Daoy (cell line): Measurements from ENCODE around the gene MRPL52. TPM values are rescaled to one million over a fixed set of nuclear protein-coding genes. Genes with fewer than 3 reads are reported as not detected.
"Not testable (repeated sequence)": the region's sequence is repeated elsewhere in the genome, so short reads cannot be mapped to it uniquely, and the experiment has no call there.

Experiments
- DNase-seq: peaks from one replicate; pipeline ENCODE4 v3.0.0-alpha.2; 2015; ENCODE audit warnings: low read depth
- total RNA-seq: library from RNA; depleted of rRNA; stranded (reverse); fragments of >200 nt; shearing (Covaris generic); gene quantifications from 2 replicates; pipeline ENCODE4 v1.2.3, GENCODE V29; 2014

The MRPL52 gene
- total RNA-seq, 1 experiment from 2014 or later: 174 TPM

DNA sequence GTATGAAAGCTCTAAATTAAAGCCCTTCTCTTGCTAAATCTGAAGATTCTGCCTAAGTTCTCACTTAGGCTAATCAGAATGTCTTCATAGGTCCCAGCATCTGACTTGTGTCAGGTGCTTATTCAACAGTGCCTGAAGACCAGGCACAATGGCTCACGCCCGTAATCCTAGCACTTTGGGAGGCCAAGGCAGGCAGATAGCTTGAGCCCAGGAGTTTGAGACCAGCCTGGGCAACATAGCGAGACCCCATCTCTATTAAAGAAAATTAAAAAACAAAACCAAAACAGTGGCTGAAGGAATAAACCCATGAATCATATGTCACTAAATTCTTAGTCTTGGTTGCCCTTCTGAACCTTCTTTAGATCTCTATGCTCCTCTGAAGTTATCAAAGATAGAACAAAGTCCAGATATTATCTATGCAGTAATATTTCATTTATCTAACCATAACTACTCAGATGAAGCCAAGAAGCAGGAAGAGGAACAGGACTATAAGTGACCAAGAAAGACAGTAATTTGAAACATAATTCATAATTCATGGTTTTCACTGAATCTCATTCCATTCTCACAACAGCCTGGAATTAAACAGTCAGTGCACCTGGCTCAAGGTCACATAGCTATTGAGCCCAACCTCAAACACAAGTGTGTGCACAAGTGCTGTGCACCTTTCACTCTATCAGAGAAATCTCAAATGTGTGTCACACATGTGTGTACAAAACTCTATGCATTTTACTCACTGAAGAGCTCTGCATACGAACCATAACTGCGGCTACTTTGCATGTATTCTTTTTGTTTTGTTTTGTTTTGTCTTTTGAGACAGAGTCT is 21.1 kb upstream of the MRPL52 start:
- no peak for DNase-seq

DNA sequence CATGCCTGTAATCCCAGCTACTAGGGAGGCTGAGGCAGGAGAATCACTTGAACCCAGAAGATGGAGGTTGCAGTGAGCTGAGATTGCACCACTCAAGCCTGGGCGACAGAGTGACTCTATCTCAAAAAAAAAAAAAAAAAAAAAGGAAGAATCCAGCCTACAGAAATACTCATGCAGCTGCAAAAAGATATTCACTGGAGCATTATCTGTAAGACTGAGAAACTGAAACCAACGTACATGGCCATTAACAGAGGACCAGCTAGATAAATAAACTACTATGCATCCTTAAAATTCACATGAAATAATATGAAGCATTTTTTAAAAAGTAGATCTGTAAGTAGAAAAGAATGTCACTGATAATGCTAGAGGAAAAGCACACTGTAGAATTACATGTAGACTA is 18.0 kb upstream of the MRPL52 start:
- no peak for DNase-seq

DNA sequence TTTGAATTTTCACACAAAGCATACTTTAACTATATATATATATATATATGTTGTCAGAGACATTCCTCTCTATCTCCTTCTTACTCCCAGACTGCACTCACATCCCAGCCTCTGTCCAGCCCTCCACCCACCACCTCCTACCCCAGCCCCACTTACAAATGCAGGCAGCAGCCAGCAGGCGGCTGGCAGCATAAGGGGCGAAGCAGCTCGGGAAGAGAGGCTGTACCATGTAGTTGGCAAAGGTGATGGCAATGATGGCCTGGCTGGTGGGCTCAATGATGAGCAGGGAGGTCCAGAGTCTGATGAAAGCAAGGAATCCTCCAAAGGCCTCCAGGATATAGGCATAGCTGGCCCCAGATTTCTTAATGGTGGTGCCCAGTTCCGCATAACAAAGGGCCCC is 16.9 kb upstream of the MRPL52 start:
- no peak for DNase-seq

DNA sequence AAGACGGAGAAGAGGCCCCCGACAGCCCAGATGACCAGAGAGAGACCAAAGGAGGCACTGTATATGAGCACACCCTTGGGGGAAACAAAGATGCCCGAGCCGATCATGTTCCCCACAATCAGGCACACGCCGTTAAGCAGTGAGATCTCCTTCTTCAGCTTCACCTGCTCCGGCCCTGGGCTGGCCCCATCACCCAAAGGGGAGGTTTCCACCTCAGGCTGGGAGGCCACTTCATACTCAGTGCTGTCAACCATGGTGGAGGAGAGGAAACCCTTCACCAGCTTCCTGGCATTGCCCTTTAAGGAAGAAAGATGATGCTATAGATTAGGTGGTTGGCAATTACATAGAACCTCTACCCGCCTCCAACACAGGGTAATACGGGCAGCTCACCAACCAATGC is 16.5 kb upstream of the MRPL52 start:
- no peak for DNase-seq

DNA sequence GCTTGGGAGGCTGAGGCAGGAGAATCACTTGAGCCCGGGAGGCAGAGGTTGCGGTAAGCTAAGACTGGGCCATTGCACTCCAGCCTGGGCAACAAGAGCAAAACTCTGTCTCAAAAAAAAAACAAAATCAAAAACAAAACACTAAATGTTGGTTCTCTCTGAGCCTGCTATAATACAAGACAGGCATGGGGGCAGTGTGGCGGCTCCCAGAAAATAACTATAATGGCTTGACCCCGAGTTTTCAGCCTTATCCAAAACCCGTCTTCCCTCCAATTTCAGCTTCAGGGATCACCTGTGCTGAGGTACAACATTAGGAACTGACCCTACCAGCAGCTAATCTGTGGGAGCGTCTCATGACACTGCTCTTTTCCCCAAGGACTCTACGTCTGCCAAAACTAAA is 15.3 kb upstream of the MRPL52 start:
- no peak for DNase-seq

DNA sequence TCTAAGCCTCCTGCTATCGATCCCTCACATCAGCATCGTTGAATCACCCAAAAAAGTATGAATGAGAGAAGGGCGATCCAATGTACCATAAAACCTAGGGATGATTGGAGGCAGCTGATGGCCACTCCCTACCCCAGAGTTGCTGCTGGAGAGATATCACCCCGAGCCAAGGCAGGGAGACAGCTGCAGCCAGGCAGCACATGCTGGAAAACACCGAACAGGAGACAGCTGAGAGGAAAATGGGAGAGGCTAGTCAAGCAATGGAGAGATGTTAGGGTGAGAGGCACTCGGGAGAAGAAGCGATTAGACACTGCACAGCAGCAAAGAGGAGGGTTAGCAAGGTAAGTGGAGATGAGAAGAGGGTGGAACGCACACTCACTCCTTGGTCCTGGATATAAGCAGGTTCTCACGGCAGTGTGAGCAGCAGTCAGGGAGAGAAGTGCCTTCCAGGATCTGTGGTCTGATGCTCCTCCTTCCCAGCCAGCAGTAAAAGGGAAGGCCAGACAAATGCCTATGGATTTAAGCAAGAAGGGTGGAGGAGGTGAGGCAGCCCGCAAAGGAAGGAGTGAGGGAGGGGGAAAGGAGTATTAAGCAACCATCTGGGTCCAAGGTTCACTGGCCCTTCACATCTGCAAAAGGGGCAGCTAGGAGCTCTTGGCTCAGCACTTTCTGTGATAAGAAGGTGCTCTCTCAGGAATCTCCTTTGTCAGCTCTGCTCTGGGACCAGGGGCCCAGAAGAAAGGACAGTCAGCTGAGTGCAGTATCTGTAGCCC is 14.6 kb upstream of the MRPL52 start, which contains the start of gene SLC7A7:
Gene SLC7A7 (minus strand): TSS at position 495 of the 773 bp plus-strand sequence. CDS start 2,037 bp downstream, outside the sequence.
- no peak for DNase-seq

DNA sequence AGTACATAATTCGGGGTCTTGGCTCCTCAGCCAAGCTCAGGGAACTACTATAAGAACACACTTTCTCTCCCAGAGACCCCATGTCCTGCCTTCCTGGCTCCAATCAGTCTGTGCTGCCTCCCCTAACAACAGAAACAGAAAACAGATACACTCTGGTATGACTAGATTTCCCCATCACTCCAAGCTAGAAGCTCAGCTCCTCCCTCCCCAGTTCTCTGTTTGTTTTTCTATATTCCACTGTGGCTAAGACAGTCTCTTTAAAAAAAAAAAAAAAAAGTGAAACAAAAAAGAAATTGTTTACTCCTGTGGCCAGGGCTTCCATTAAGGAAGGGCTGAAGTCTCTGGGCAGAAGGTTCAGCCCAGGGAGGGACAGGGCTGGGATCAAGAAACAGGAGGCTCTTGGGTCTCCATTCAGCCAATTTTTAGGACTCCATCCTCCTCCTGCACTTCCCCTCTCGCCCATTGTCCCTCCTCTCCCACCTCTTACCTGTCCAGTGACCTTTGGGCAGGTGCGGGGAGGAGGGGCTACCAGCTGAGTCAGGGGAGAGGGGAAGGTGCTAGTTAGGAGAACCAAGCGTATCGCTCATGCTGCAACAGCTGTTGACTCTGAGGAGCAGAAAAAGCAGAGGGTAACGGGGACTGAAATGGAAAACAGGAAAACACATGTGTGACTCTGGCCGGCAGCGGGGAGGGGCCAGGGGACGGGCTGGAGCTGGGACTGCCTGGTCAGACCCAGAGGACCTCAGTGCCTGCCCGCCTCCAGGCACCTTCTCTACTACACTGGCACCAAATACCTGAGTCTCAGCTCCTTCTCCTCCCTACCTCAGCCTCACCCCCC is 10.3 kb upstream of the MRPL52 start:
- no peak for DNase-seq

DNA sequence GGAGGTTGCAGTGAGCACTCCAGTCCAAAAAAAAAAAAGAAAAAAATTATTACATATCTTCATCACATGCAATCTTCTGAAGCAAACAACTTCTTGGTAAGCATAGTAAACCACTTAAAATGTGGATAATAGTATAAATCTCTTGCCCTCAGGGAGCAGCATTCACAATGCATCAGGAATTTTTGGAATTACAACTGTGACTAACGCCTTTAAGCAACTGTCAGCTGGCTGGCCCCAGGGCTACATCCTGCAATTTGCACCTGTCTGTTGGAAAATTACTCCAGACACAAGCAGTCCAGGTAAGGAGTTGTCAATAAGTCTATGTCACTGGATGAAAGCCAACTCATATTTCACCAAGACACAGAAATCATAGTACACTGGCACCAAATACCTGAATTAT is 9.0 kb upstream of the MRPL52 start:
- DNase-seq: no peak

DNA sequence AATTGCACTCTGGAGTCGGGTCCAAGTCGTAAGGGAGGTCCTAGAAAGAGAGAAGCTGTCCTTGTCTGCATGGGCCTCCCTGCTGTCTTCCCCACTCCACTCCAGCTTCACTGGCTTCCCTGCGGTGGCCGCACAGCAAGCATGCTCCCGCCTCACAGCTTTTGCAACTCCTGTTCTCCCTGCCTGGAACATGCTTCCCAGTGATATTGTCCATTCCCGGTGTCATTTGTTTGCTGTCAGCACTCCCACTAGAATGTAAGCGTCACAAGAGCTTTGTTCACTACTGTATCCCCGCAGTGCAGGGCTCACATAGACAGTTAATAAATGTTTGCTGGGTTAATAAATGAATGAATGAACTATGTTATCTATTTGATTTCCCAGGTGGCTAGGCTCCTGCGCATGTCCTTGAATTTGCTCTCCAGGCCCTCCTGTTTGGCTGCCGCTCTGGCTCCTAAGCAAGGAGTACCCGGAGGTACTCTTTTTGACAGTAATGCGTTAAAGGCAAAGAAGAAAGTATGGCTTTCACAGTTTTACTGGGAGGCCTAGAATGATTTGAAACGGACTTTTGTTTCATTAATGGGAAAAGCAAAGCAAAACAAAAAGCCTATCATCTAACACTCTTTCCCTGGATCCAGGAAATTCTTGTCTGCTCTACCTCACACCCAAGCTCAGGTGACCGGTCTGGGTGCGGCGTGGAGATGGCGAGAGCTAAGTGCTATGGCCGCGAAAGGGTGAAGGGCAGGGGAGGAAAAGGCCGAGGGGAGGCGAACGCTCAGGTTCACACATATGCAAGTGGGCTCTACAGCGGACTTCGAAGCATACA is 8.3 kb upstream of the MRPL52 start:
- DNase-seq: no peak

DNA sequence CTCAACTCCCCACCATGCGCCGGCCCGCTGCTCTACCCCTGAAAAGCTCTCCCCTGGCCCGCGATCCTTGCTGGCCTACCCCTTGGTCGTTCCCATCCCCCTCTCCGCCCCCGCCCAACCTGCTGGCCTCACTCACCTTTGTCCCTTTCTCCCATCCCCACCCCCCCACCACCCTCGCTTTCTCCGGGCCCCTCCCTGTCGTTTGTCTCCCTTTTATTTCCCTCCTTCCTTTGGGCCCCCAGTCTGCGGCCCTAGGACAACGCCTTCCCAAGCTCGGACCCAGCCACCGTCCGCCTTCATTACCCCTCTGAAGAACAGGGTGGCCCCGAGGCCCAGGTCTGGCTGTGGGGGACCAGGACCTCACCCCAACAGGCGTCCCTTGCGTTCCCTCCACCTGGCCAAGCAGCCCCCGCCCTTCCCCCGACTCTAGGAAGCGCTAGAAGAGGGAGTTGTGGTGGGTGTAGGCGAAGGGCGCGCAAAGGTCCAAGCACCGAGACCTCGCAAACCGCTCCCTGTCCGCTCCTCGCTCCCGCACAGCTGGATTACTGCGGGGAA is 7.6 kb upstream of the MRPL52 start:
- DNase-seq: no peak

DNA sequence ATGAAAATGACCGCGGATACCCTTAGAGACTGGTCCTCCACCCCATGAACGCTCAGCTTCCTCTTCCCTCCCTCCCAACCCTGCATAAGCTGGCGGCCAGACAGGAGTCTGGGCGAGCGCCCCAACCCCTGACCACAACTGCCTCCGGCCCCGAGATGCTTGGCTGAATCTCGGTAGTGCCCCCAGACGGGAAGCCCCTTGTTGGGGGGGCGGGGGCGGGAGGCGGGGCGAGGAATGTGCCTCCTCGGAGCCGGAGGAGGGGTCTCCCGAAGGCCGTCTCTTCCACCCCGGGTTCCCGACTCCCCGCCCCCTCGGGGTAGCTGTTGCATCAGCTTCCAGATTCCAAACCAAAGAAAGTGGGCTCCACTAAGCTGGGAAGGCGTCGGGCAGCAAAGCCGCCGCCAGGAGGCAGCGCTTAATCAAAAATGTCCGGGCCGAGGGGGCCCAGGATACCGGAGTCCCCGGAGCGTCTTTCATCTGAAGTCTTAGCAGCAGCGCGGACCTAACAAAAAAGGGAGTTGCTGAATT is 7.1 kb upstream of the MRPL52 start:
- peak; percentile 84 for DNase-seq

DNA sequence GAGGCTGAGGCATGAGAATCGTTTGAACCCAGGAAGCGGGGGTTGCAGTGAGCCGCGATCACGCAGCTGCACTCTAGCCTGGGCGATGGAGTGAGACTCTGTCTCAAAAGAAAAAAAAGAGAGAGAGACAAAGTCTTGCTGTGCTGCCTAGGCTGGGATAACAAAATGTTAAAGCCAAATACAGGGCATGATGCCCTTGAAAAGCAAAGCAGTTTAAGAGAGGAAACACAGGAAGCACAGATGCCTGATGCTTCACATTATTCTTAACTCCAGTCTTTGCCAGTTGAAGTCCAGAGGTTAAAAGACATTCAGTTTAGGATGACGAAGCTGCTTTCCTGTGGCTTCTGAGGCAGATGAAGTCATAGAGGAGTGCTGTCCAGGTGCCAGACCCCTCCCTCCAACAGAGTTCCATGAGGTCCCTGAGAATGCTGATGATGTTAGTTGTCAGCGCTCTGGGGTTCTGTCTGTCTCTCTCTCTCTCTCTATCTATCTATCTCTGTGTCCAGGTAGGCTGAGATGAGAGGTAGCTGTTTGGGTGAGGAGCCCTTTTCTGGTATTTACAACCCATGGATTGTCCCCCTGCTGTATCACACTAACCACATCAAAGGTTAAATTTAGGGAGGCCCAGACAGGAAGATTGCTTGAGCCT is 4.9 kb upstream of the MRPL52 start:
- DNase-seq: peak; percentile 95

DNA sequence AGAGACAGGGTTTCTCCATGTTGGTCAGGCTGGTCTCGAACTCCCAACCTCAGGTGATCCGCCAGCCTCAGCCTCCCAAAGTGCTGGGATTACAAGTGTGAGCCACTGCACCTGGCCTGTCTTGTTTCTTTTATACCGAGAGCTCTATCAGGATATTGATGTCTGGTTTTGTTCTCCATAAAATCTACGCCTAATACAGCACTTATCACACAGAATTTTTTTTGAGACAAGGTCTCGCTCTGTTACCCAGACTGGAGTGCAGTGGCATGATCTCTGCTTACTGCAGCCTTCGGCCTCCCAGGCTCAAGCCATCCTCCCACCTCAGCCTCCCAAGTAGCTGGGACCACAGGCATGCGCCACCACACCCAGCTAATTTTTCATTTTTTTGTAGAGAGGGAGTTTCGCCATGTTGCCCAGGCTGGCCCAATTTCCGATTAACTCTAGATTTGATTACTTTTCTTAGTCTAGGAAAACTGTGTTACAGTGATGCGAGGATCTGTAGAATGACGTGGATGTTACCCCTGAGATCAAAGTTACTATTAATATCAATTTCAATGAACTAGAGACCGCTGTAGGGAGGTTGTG is 519 bp upstream of the MRPL52 start:
- not testable (repeated sequence) for DNase-seq

DNA sequence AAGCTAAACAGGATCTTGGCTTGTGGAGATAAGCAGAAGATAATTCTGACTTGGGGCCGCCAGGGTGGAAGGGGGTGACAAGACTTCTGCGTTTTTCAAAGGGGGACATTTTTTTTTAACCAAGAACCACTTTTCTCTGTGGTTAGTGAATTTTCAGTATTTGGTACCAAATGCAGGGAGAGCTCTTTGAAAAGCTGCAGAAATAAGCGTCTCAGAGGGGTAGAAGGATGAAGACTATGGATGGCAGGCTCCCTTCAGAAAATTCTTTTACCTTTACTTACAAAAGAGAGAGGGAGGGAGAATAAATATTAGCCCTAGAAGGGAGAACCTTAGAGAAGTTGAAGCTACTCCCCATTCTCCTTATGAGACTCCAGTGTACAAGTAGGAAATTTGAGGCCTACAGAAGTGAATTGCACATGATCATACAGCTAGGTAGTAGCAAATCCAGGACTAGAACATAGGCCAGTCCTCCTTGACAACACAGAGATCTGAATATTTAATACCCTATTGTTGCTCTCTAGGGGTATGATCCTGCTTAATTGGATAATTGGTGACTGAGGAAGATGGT is 840 bp downstream of the MRPL52 start:
- DNase-seq: no peak

DNA sequence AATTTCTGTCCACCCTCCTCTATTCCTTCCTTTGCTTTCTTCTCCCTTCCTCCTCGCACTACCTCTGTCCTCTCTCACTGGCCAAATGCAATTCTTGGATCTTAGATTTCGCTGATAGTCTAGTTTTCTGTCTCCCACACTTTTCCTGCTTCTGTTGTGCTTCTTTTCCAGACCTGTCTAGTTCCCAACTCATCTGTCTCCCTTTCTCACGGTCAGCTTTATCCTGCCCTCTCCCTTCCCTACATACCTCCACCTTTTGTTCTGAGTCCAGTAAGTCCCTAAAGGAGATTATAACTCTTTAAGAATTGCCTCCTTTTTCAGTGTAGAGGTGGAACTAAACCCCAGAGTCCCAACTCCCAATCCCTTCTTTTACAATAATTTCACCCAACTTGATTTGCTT is 5.8 kb downstream of the MRPL52 start:
- DNase-seq: no peak

DNA sequence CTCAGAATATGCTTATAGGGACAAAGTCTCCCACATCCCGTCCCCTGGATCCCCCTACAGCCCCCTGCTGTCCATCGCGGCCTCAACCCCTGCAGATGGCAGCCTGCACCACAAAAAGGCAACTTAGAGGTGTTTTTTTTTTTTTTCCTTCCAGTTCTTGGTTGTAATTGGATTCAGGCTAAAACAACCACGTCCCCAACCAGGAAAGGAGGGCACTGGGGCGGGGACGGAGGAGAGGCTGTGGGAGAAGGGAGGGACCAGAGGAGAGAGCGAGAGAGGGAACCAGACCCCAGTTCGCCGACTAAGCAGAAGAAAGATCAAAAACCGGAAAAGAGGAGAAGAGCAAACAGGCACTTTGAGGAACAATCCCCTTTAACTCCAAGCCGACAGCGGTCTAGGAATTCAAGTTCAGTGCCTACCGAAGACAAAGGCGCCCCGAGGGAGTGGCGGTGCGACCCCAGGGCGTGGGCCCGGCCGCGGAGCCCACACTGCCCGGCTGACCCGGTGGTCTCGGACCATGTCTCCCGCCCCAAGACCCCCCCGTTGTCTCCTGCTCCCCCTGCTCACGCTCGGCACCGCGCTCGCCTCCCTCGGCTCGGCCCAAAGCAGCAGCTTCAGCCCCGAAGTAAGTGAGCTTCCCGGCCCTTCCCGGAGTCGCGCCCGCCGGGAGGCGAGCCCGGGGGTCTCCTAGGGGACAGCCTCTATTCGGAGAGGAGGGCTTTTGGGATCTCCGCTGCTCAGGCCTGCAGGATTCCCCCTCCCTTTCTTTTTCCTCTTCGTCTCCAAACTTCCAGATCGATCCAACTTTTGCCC is 6.8 kb downstream of the MRPL52 start, which contains the start of gene MMP14:
Gene MMP14 (plus strand): TSS at position 285 of the 813 bp plus-strand sequence. CDS start 233 bp downstream, at position 518.
- DNase-seq: peak; percentile 89

DNA sequence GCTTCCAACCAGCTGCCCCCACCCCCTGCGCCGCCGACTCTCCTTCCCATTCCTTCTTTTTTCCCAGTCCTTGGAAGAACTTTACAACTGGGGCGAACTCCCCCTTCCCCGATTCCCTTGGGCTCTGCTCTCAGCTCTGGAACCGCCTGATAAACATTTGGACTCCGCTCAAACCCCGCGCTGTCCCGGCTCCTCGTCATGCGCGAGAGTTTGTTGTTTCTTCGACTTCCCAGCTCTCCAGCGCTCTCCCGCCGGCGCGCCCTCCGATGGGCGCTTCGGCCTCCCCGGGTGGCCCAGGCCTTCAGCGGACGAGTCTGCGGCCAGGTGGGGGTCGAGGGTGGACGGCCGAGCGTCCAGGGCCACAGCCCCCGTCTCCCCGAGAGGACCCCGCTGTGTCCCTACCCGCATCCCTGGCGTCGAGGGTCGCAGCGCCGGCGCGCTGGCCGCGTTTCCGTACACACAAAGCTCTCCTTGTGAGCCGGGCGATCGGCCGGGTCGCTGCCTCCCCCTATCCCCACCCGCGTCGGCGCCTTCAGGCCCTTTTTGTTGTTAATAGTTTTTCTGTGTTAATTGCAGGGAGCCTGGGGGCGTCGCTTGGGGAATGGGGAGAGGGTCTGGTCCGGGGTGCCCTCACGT is 7.5 kb downstream of the MRPL52 start:
- peak; percentile 72 for DNase-seq
